Endothelial cell of umbilical vein (primary cell): ENCODE results near the gene LY9. TPM values are rescaled to one million over a fixed set of nuclear protein-coding genes. Genes with fewer than 3 reads are reported as not detected.

ENCODE experiments used
- BruUV-seq: library from RNA; stranded (reverse); fragments of 400-500 nt; replicated peaks from 2 replicates; lab custom pipeline; 2021; lab: Mats Ljungman, UMichigan
- CTCF ChIA-PET: fragments of 300-600, 350-600 bp; sonication (Branson Sonifier 250); formaldehyde crosslinking; loops from one replicate; lab custom pipeline; 2021; ENCODE audit warnings: antibody characterized with exemption, inconsistent platforms; lab: Charles Lee
- POLR2A ChIA-PET: fragments of 300-600, 350-600 bp; sonication (Branson Sonifier 250); formaldehyde crosslinking; loops from one replicate; lab custom pipeline; 2021; ENCODE audit warnings: antibody characterized with exemption, inconsistent platforms; lab: Charles Lee
- DNase-seq: peaks from one replicate; pipeline ENCODE4 v3.0.0-alpha.2; 2011; ENCODE audit warnings: low read depth, low spot score
- FAIRE-seq: peaks from 2 replicates; lab custom pipeline; 2011; peaks lifted over from hg19 to GRCh38; lab: Jason Lieb, UNC
- H2AFZ ChIP-seq: 2 replicates; pipeline ENCODE4 v1.6.0; 2012; ENCODE audit warnings: low read depth, low read length, control low read depth, inconsistent platforms
- H3K27ac ChIP-seq: 2 replicates; pipeline ENCODE4 v1.5.1; 2011; ENCODE audit warnings: low read depth, mild to moderate bottlenecking, control low read depth, low read length, moderate library complexity; ENCODE audit not compliant: insufficient read depth
- H3K27me3 ChIP-seq, 2 experiments: 2 replicates each; pipeline versions ENCODE4 v1.6.0 to v1.6.1; 2011; ENCODE audit warnings: low read length in 2 of 2, mixed read lengths in 1 of 2; ENCODE audit not compliant: control insufficient read depth in 2 of 2, insufficient read depth in 2 of 2
- H3K36me3 ChIP-seq, 2 experiments: 2 replicates in 1 of 2; 3 replicates in 1 of 2; pipeline ENCODE4 v1.5.1; 2011; ENCODE audit warnings: low read length in 2 of 2, mild to moderate bottlenecking in 1 of 2, moderate library complexity in 1 of 2; ENCODE audit not compliant: control insufficient read depth in 2 of 2, insufficient read depth in 2 of 2; ENCODE audit errors: extremely low read depth in 1 of 2
- H3K4me1 ChIP-seq: 3 replicates; pipeline ENCODE4 v1.5.1; 2011; ENCODE audit warnings: mild to moderate bottlenecking, low read length; ENCODE audit not compliant: control insufficient read depth, insufficient read depth; ENCODE audit errors: extremely low read depth
- H3K4me2 ChIP-seq: 2 replicates; pipeline ENCODE4 v1.6.1; 2011; ENCODE audit warnings: low read length, control low read depth, mixed read lengths; ENCODE audit not compliant: insufficient read depth
- H3K4me3 ChIP-seq, 3 experiments: fragments of 200-600 bp in 1 of 3; sonication (generic), shearing (Covaris generic) in 1 of 3; replicated peaks in 1 of 3; 2 replicates each; pipeline ENCODE4 v1.5.1; 2011 to 2016; ENCODE audit warnings: control low read depth in 3 of 3, low read length in 3 of 3, mild to moderate bottlenecking in 2 of 3, inconsistent platforms in 1 of 3, low read depth in 1 of 3, moderate library complexity in 1 of 3; ENCODE audit not compliant: insufficient read depth in 1 of 3
- H3K79me2 ChIP-seq: 2 replicates; pipeline ENCODE4 v1.6.0; 2012; ENCODE audit warnings: low read length, inconsistent platforms; ENCODE audit not compliant: control insufficient read depth, insufficient read depth
- H3K9ac ChIP-seq: replicated peaks from 2 replicates; pipeline ENCODE3; 2011; ENCODE audit warnings: low read length, control low read depth; ENCODE audit not compliant: insufficient read depth; ENCODE audit errors: extremely low read depth
- H3K9me1 ChIP-seq: replicated peaks from 3 replicates; pipeline ENCODE4 v1.6.0; 2011; ENCODE audit warnings: mild to moderate bottlenecking, low read length; ENCODE audit not compliant: control insufficient read depth, insufficient read depth; ENCODE audit errors: extremely low read depth
- H3K9me3 ChIP-seq: replicated peaks from 2 replicates; pipeline ENCODE4 v1.5.1; 2012; ENCODE audit warnings: low read length, inconsistent platforms; ENCODE audit not compliant: control insufficient read depth, insufficient read depth
- H4K20me1 ChIP-seq: replicated peaks from 2 replicates; pipeline ENCODE3; 2011; ENCODE audit warnings: mild to moderate bottlenecking, low read length; ENCODE audit not compliant: control insufficient read depth, insufficient read depth; ENCODE audit errors: extremely low read depth
- CTCF ChIP-seq, 2 donors: IDR thresholded peaks; 1 replicate in 1 of 2; 2 replicates in 1 of 2; pipeline ENCODE4 v1.5.1; 2011; ENCODE audit warnings: low read length in 2 of 2, mild to moderate bottlenecking in 2 of 2, moderate library complexity in 2 of 2, control low read depth in 1 of 2, inconsistent platforms in 1 of 2, low read depth in 1 of 2; ENCODE audit not compliant: insufficient read depth in 1 of 2; ENCODE audit errors: extremely low read depth in 1 of 2
- FOS ChIP-seq: IDR thresholded peaks from 2 replicates; pipeline ENCODE4 v1.6.1; 2011; ENCODE audit warnings: mild to moderate bottlenecking, low read length, moderate library complexity, borderline replicate concordance; ENCODE audit not compliant: insufficient read depth
- GATA2 ChIP-seq: IDR thresholded peaks from 2 replicates; pipeline ENCODE4 v1.7.0; 2011; ENCODE audit warnings: low read depth, mild to moderate bottlenecking, moderate library complexity, mixed read lengths, low read length; ENCODE audit not compliant: insufficient read length, insufficient read depth
- JUN ChIP-seq: IDR thresholded peaks from 2 replicates; pipeline ENCODE4 v1.6.1; 2011; ENCODE audit warnings: borderline replicate concordance, low read depth; ENCODE audit not compliant: insufficient read length, insufficient read depth
- MYC ChIP-seq: IDR thresholded peaks from one replicate; pipeline ENCODE4 v1.6.1; 2011; ENCODE audit warnings: mild to moderate bottlenecking, low read depth, low read length
- dilution Hi-C: fragments of 300-500 bp; cut with MboI; formaldehyde crosslinking; loops from one replicate; pipeline ENCODE4 v1.15.0; 2019; ENCODE audit warnings: low sequenced_read_pairs; ENCODE audit not compliant: extremely low pct_ligation_motif_present
- intact Hi-C: fragments of 100-400 bp; cut with micrococcal nuclease; formaldehyde crosslinking; loops from one replicate; pipeline ENCODE4 v1.10.0; 2022
- polyA plus RNA-seq, 4 experiments: library from polyadenylated mRNA; depleted of rRNA in 3 of 4; stranded (reverse) in 3 of 4; unstranded in 1 of 4; fragments of >200 nt; gene quantifications; 2 replicates each; pipeline versions ENCODE4 v1.2.1 to v1.2.3, GENCODE V29; 2011 to 2012; ENCODE audit warnings: missing spikeins in 1 of 4
- total RNA-seq: library from RNA; stranded (reverse); gene quantifications from 2 replicates; pipeline ENCODE4 v1.2.3, GENCODE V29; 2021

LY9 gene
- total and polyA plus RNA-seq, 2 donors (not counting 3 experiments of a cell fraction or from before 2014, with no cell fraction given): not detected

DNA sequence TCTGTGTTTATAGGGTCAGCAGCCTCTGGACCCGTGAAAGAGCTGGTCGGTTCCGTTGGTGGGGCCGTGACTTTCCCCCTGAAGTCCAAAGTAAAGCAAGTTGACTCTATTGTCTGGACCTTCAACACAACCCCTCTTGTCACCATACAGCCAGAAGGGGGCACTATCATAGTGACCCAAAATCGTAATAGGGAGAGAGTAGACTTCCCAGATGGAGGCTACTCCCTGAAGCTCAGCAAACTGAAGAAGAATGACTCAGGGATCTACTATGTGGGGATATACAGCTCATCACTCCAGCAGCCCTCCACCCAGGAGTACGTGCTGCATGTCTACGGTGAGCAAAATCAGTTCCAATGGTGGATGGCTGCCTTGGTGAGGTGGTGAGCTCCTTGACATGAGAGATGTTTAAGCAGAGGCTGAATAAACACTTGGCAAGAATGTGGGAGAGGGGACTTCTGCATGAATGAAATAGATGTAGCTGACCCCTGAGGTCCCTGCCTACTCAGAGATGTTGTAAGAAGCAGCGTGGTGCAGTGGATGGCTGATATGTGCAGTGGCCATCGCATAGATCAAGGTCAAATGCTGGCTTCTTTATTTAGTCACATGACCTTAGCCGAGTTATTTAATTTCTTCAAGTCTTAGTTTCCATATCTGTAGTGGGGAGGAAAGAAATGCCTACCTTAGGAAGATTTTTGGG lies 47.6 kb upstream of the LY9 start:
- Histone ChIP-seq H3K4me1 (no peaks in the 10 kb centered on the region), H3K9me3 (no peaks in the 10 kb centered on the region), H4K20me1 (no peaks in the 10 kb centered on the region), H3K4me3 (no peak overlapping the region), H3K9me1 (no peaks in the 10 kb centered on the region), H2AFZ (no peak overlapping the region), H3K27me3 (peaks cover 4% of the 10 kb centered on the region in 2 experiments), H3K9ac (no peak overlapping the region), H3K27ac (no peak overlapping the region), H3K79me2 (no peaks in the 10 kb centered on the region), H3K36me3 (no peaks in the 10 kb centered on the region), H3K4me2 (no peak overlapping the region)
- ChIA-PET POLR2A (no interaction called here), CTCF (interaction anchor here (1.0 kb wide), 1 partner anchor 9 kb away, joined by 3 read pairs; the partner anchor contains the start of gene SLAMF7)
- no peak for FAIRE-seq
- intact Hi-C loops (no loop called here), dilution Hi-C loops (no loop called here)
- BruUV-seq: no TSS peak
- DNase-seq: no peak
- TF ChIP-seq JUN (no peak), CTCF (IDR thresholded peaks at IDR 0.05; ENCODE audit: extremely low read depth in 1 of 2, insufficient read depth in 1 of 2, low read depth in 1 of 2, low read length in 2 of 2) (no peak), FOS (no peak), GATA2 (no peak), MYC (no peak)
